NCI-H82 treated with DMSO at 0.1 percent for 48 hours (cell line): ENCODE measurements around the gene TAB2.
"Not testable (repeated sequence)": the region's sequence is repeated elsewhere in the genome, so short reads cannot be mapped to it uniquely, and the experiment has no call there.

Experiments
- DNase-seq: peaks from one replicate; lab custom pipeline; 2025; ENCODE audit not compliant: unreplicated experiment; lab: John Stamatoyannopoulos, UW

The TAB2 gene

DNA sequence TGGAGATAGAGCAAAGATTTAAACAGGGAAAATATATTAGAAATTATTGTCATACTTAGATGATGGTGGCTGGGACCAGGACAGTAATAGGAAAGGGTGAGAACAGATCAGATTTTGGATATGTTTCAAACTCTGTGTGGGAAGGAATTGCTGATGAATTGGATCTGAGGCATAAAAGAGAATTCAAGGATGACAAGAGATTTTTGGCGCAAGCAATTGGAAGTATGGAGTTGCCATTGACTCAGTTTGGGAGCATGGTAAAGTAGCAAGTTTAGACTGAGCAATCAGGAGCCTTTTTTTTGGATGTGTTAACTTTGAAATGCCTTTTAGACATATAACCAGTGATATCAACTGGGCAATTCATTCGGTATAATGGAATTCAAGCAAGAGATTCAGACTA is 14.4 kb downstream of the TAB2 start:
- no peak for DNase-seq

DNA sequence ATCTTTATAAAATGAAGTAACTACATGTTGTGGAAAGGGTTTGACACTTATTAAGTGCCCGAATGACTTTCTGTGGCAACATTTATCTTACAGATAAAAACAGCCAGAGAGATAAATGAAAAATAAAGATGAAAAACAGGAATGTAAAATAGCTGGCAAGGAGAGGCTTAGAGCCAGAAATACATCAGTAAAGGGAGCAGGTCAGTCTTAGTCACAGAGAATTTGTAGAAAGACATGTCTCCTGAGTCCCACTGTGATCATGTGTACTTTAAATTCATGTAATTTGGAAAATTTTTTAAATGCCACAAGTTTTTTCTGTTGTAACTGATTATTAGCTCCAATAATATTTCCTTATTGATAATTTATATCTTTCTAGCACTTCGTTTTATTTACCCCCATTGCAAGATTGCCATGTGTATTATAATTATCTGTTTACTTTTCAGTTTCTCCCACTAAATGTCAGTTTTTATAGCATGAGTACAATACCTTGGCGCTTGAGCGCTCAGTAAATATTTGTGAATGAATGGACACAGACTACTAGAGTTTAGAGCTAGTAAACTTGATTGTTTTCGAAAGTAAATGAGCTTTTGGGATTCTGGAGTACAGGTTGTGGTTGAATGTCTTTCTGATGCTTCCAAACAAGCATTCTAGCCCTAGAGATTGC is 15.2 kb downstream of the TAB2 start:
- no peak for DNase-seq

DNA sequence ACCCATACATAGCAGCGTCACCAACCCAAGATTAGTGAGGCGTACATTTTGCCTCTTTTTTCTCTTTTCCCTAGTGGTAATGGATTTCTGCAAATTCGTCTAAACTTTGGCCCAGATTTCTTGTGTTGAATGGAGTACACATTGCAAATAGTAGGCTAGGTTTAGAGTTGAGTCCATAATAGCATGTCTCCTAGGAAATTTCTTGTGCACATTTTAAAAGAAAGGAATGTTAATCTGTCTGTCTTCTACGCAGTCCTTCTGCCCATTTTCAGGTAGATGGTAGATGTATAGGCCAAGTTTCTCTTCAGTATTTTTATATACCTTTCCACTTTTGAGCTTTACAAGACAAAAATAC is 15.7 kb downstream of the TAB2 start:
- DNase-seq, result no peak

DNA sequence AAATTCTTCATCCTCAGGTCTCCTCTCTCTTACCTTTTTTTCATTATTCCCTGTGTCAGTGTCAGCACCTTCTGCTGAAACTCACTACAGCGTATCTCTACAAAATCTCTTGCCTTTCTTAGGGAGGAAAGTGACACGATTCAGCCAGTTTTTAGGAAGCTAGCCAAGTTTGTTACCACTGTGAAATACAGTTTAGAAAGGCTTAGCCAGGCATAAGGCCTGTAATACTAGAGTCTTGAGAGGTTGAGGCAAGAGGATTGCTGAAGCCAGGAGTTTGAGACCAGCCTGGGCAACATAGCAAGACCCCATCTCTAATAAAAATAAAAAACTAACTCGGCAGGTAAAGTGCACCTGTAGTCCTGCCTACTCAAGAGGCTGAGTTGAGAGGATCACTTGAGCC is 16.7 kb downstream of the TAB2 start:
- DNase-seq, result no peak

DNA sequence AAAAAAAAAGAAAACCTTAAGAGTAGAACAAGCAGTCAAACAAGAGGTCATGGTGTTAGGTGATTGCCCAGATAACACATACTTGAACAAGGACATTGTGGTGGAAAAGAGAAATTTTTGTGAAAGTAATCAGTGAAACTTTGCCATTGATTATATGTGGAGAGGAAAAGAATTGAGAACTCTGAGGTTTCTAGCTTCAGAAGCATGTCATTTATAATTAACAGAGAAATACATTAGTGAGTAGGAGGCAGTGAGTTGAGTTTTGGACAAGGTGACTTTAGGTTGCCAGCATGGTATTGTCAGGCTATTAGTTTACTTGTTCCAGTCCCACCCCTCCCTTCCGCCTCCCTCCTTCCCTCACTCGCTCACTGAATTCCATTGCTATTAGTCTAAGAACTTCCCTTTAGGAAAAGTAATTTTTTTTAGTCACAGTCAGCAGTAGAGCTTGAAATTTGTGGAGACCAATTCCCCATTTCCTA is 17.2 kb downstream of the TAB2 start:
- DNase-seq, result no peak

- DNase-seq, result no peak
Observed at GRCh38 chr6:149335924-149336608, 18.6 kb downstream of the TAB2 start.

DNA sequence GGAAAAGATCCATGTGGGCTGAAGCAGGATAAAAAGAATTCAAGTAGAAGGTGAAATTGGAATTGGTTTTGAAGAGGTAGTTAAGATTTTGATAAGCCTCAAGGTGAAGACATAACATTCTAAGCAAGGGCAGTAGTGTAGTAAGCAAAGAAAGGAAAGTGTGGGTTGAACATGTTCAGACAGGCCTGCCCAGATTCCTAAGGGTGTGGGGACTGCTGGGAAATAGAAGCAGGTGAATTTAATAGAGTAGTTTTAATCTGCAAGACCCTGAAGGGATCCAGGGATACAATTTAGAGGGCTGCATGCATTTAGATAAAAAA is 19.1 kb downstream of the TAB2 start:
- no peak for DNase-seq

GRCh38 chr6:149337320-149337719 is 19.8 kb downstream of the TAB2 start:
- DNase-seq, result no peak

DNA sequence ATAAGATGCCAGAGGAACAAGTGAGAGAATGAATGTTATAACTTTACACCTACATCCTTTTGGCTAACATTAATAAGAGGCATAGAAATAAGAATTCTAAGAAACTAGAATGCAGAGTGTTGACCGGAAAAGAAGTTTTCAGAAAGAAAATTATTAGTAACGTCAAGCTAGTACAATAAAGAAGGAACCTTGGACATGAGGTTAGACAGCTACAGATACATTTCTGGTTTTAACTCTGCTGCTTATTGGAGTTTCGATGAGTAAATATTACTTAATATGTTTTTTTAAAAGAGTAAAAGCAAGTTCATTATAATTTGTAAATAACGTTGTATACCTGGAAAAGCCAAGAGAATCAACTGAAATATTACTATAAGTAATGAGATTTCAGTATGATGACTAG is 22.7 kb downstream of the TAB2 start:
- DNase-seq, result no peak

DNA sequence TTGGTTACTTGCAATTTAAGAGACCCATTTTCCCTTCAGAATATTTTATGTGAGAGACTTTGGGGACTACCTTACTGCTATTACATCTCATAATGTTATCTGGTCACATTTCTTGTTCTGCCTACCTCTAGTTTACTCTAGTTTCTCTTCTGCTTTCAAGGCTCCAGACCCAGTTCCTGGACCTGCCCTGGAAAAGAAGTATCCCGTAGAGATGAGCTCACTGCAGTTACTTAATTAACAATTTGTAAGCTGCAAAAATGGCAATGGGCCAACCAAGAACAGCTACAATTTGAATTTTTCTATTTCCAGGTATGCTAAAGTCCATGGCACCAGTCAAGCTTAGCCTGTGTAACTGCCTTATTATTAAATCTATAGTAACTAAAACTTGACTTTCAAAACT is 25.0 kb downstream of the TAB2 start:
- DNase-seq, result no peak

DNA sequence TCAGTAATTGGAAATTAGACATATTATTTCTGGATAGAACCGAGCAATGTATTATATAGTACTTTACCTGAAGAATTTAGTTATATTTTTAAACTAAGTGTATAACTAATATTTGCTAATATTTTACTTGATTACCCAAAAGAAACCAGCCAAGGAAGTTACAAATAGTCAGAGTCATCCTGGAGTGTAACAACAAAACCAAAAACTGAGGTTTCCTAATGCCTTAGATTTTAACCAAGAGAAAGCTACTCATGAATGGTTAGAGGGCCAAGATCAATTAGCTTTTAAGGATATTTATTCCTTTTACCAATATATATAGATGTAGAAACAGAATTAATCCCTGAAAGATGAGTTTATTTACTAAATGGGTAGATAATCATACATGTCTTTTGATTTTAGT is 26.0 kb downstream of the TAB2 start:
- no peak for DNase-seq

DNA sequence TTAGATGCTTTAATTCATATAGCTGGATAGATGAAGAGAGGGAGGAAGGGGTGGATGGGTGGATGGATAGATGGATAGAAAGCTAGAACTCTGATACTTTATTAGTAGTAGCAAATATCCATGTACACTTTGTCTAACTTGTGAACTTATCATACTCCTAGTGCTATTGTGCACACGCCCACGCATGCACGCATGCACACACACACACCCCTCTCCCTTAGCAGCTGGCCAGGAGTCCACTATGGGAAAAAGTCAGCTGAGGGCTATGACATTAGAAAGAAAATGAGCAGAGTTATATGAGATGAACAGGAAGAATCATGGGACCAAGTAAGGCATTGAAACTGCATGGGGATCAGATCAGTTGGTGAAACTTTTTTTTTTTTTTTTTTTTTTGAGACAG is 28.6 kb downstream of the TAB2 start:
- no peak for DNase-seq

GRCh38 chr6:149347067-149347466 is 29.6 kb downstream of the TAB2 start:
- DNase-seq, result no peak

DNA sequence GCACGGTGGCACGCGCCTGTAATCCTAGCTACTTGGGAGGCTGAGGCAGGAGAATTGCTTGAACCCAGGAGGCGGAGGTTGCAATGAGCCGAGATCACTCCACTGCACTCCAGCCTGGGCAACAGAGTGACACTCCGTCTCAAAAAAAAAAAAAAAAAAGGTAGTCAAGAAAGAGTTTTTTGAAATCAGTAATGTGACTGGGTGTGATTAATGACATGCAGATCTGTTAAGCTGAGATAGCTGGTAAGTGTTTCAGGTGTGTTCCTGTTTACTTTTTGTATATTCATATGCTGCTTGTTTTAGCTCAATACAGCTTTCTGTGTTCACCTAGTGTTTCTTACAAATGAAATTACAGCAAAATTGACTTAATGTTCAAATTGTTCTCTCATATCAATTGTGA is 31.8 kb downstream of the TAB2 start:
- DNase-seq, result not testable (repeated sequence)

DNA sequence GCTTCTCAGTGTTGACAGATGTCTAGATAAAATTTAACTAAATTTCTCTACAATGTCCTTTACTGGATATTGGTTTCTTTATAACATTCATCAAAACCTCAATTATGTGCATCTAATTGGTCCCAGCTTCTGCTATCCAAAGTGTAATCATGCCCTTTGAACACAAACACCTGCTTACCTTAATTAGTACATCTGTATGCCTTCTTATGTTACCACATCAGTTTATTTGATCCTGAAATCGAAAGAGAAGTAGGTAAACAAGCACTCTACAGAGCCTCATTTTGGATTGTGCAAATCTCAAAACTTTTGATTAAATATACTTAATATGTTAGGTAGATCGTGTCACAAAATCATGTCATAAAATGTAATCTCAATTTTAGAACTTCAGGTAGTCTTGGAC is 36.5 kb downstream of the TAB2 start:
- DNase-seq, result no peak

DNA sequence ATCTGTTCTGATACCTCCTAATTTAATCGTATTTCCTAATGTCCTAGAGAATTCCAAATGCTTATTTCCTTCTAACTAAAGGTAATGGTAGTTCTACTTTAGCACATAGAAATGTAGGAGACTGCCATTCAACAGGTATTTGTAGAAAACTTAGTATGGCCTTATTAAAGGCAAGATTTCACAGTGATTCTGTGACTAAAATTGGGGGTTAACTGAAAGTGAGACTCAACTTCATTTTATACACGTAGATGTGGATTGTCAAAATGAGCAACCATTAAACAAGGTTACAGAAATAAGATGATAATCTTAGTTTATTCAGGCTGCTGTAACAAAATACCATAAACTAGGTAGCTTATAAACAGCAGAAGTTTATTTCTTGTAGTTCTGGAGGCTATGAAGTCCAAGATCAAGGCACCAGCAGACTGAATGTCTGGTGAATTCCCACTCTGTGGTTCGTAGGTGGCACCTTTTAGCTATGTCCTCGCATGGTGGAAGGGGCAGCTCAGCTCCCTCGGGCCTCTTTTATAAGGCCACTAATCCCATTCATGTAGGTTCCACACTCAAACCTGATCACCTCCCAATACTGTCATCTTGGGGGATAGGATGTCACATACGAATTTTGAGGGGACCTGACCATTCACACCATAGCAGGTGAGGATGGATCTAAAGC is 38.7 kb downstream of the TAB2 start:
- no peak for DNase-seq

DNA sequence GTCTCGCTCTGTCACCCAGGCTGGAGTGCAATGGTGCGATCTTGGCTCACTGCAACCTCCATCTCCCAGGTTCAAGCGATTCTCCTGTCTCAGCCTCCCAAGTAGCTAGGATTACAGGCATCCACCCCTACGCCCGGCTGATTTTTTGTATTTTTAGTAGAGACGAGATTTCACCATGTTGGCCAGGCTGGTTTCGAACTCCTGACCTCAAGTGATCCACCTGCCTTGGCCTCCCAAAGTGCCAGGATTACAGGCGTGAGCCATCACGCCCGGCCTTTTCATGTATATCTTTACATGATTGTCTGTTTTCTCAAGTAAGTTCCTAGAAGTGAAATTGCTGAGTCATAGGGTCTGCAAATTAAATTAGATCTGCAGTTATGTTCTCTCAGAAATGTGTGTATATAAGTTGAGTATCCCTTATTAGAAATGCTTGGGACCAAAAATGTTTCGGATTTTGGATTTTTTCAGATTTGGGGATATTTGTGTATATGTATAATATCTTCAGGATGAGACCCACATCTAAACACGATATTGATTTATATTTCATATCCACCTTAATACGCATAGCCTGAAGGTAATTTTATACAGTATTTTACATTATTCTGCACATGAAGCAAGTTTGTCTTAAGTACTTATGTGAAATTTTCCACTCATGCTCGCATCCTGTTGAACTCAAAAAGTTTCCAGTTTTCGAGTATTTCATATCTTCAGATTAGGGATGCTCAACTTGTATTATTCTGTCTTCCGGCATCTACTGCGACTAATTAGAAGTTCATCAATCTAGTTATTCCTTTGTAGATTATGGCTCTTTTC is 40.4 kb downstream of the TAB2 start:
- no peak for DNase-seq

- DNase-seq, result no peak
Observed at GRCh38 chr6:149359440-149359839, 41.9 kb downstream of the TAB2 start.

DNA sequence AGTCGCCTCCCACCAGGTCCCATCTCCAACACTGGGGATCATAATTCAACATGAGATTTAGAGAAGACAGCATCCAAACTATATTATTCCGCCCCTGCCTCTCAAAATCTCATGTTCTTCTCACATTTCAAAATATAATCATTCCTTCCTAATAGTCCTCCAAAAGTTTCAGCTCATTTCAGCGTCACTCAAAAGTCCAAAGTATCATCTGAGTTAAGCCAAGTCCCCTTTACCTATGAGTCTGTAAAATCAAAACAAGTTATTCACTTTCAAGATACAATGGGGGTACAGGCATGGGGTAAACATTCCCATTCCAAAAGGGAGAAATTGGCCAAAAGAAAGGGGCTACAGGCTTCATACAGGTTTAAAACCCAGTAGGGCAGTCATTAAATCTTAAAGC is 43.0 kb downstream of the TAB2 start:
- no peak for DNase-seq

GRCh38 chr6:149362289-149362688 is 44.8 kb downstream of the TAB2 start:
- DNase-seq, result no peak

DNA sequence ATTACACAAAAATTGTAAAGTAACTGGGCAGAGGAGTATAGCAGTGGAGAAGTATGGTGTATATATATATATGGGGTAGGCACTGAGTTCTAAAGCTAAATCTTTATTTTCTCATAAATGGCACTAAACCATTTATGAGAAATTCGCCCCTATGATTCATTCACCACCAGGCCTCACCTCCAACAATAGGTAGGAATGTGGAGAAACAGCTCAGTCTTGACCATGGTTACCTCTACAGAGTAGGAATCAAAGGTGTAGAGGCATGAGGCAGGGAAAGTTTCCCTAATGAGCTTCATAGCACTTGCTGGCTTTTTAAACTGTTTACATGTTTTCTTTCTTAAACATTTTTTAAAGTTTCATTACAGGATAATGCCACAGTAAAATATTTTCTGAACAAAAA is 45.6 kb downstream of the TAB2 start:
- DNase-seq, result no peak

DNA sequence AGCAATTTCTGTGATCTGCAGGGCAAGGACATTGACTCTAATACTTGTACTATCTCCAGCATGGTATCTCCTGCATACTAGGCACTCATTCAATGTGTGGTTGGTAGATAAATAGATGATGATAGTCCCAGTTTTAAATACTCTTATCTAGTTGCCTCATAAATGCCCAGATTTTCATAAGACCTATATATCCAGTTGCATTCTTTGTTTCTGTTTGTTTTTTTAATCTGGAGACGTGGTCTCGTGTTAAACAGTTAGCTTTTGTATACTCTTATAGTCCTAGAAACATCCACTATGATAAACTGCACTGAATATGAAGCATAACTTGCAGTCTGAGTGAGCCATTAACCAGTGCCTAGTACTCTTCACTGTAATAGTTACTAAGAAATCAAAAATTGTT is 47.0 kb downstream of the TAB2 start:
- DNase-seq, result no peak
